ENCODE data around the gene DKKL1.
"Not testable (repeated sequence)": the region's sequence is repeated elsewhere in the genome, so short reads cannot be mapped to it uniquely, and the experiment has no call there.

Gene DKKL1

DNA sequence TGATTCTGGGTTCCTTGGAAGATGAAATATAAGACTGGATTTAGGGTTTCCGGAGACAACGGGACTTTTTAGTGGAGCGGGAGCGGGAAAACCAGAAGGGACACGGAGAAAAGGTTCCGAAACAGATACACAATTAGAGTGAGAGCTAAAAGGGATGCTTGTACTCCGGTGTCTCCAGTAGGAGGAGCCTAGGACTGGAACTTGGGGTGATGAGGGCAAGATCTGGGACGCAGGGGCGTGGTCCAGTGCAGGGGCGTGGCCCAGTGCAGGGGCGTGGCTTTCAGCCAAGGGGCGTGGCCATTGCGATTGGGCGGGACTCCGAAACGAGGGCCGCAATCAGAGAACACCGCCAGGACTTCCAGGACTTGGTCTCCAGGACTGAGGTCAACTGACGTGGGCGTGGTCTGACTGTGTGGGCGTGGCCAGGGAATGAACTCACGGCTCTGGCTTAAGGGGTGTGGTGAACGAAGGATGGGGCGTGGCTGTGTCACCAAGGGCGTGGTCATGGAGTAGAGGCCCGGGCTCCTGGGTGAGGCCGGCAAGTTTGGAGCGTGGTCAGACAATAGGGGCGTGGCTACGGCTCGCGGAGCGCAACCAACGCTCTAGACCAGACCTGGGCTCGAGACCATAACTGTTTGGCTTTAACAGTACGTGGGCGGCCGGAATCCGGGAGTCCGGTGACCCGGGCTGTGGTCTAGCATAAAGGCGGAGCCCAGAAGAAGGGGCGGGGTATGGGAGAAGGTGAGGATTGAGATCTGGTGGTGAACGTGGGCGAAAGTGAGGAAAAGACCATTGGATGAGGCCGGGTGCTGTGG, at the start of gene DKKL1:
Gene DKKL1, plus strand, starts transcription at position 610 of the 815 bp plus-strand sequence. Its CDS starts 122 bp downstream, at position 732.
- TF ChIP-seq, protein P1, sequence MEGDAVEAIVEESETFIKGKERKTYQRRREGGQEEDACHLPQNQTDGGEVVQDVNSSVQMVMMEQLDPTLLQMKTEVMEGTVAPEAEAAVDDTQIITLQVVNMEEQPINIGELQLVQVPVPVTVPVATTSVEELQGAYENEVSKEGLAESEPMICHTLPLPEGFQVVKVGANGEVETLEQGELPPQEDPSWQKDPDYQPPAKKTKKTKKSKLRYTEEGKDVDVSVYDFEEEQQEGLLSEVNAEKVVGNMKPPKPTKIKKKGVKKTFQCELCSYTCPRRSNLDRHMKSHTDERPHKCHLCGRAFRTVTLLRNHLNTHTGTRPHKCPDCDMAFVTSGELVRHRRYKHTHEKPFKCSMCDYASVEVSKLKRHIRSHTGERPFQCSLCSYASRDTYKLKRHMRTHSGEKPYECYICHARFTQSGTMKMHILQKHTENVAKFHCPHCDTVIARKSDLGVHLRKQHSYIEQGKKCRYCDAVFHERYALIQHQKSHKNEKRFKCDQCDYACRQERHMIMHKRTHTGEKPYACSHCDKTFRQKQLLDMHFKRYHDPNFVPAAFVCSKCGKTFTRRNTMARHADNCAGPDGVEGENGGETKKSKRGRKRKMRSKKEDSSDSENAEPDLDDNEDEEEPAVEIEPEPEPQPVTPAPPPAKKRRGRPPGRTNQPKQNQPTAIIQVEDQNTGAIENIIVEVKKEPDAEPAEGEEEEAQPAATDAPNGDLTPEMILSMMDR (conservative IDR thresholded peaks at IDR 0.05) = no peak
- no peak for TF ChIP-seq ZFX (IDR thresholded peaks at IDR 0.05)
- H3K27ac ChIP-seq = peak within 1 kb of the TSS; percentile 78

DNA sequence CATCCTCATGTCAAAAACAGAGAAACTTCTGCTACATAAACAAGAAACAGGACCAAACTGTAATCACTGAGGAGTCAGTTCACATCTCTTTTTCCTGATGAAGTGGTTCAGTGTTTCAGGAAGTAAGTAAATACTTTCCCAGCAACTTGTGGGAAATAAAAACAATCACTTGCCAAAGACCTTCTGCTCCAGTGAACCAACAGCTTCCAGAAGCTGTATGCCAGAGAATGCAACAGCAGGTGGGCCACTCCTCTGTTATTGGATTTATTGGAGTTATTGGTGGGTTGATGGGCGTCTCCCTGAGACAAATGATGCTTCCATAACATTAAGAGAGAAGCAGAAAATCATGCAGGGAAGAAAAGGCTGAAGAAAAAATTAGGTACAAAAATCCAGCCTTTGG, 48.6 kb upstream of the DKKL1 start:
- TF ChIP-seq, protein P1 (conservative IDR thresholded peaks at IDR 0.05) = no peak
- no peak overlapping the region for H3K27ac ChIP-seq

DNA sequence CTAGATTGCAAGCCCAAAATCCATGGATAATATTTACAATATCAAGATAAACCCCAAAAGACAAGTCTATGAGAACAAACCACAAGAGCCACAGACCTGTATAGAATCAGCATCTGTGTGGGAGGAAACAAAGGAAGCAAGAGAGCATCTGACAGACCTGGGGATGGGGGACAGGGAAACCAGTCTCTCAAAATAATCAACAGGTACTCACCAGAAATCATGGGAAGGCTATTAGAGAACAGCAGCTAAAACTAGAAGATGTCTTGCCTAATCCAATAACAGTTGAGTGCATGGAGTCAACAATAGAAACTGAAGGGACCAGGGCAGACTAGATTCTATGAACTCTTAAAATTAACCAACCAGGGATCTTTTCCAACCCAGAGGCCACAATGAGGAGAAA, 47.4 kb upstream of the DKKL1 start:
- no peak for TF ChIP-seq ZFX (IDR thresholded peaks at IDR 0.05)
- TF ChIP-seq, protein P1 (conservative IDR thresholded peaks at IDR 0.05) = no peak
- no peak overlapping the region for H3K27ac ChIP-seq

DNA sequence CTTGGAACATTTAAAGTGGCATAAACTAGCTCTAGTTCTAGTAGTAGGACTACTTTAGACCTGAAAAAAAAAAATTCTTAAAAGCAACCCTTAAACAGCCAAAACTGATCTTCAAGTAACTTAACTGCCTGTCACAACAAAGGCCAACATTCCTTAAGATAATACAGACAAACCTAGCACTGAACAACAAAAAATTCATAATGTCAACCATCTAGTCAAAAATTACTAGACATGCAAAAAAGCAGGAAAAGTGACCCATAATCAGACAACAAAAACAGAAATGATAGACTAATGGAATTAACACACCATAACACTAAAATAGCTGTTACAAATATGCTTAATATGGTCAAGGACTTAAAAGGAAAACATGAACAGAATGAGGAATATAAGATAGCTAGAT, 45.4 kb upstream of the DKKL1 start:
- no peak for TF ChIP-seq ZFX (IDR thresholded peaks at IDR 0.05)
- TF ChIP-seq, protein P1 (conservative IDR thresholded peaks at IDR 0.05) = no peak
- H3K27ac ChIP-seq = no peak overlapping the region

DNA sequence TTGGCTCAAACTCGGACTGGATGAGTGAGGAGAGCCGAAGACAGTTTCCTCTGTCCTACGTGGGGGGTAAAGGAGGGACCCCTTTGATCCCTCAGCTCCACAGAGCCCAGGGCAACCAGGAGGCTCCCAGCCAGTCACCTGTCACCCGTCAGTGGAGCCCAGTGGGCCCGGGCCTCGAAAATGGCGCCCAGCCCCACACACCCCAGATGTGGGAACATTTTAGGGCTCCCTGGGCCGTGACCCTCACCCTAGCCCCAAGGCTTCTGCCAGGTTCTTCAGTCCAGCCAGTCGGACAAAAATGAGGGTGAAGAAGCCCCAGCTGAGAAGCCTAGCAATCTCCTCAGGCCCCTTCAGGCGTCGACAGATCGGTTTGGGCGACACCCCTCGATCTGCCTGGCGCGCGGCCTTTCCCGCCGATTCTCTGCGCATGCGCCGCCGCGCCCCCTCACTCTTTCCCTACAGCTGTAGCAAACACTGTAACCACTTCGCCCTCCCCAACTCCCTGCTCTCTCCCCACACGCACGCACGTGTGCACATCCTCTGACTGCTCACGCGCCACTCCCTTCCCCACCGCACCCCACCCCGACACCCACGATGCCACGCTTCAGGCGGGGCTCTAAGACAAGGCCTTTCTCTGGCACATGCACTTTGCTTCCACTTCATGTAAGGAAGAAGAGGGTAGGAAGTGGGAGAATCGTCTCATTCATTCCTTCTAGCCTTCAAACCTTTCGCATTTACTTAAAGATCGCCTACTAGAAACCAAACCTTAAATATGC, 38.7 kb upstream of the DKKL1 start, which contains the start of gene SLC6A16:
Gene SLC6A16, minus strand, starts transcription at position 391 of the 776 bp plus-strand sequence. CDS start 13,844 bp downstream, outside the sequence.
- TF ChIP-seq, protein P1 (conservative IDR thresholded peaks at IDR 0.05) = no peak
- TF ChIP-seq ZFX (IDR thresholded peaks at IDR 0.05) = no peak
- H3K27ac ChIP-seq = no peak within 1 kb of the TSS

DNA sequence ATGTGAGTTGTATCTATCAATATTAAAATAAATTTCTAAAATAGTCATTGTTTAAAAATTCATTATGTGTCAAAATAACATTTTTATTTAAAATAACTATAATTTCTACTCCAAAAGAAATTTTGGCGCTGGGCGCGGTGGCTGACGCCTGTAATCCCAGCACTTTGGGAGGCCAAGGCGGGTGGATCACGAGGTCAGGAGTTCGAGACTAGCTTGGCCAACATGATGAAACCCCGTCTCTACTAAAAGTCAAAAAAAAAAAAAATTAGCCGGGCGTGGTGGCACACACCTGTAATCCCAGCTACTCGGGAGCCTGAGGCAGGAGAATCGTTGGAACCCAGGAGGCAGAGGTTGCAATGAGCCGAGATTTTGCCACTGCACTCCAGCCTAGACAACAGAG, 37.9 kb upstream of the DKKL1 start:
- not testable (repeated sequence) for H3K27ac ChIP-seq

DNA sequence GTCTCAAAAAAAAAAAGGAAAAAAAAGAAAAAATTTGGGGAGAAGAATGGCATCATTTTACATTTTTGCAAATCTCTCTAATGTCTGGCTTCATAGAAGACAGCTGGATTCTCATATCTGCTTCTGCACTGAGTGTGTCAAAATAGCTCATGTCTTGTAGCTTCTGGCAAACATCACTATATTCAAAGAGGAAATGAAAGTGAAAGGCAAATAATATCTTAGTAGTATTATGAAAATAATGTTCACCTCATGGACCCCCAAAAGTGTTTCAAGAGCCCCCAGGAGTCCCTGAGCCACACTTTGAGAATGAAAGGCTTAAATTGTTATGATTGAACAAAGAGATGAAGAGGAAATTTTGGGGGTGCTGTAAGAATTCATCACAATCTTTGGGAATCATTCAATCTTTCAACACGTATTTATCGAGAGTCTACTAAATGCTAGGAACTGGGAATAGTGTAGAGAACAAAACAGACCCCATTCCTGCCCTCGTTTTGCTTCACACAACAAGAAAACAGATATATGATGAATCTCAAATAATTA, 37.4 kb upstream of the DKKL1 start:
- no peak overlapping the region for H3K27ac ChIP-seq
- TF ChIP-seq, protein P1 (conservative IDR thresholded peaks at IDR 0.05) = no peak
